CD4-positive, alpha-beta T cell treated with Interleukin-4 for 1 hour (primary cell): ENCODE results near the gene HPS5.
A peak's percentile ranks its signal among the peaks of the same experiment; 100 is the strongest.
"Not testable (repeated sequence)": the region's sequence is repeated elsewhere in the genome, so short reads cannot be mapped to it uniquely, and the experiment has no call there.

Experiments
- DNase-seq, 2 donors: peaks; one replicate each; pipeline ENCODE4 v3.0.0-alpha.2; 2020 to 2022

The HPS5 gene

GRCh38 chr11:18270102-18270501 lies 51.8 kb downstream of the HPS5 start:
- DNase-seq = no peak

- not testable (repeated sequence) for DNase-seq
These were observed 52.7 kb downstream of the HPS5 start for GRCh38 chr11:18269252-18269651.

- not testable (repeated sequence) for DNase-seq
These were observed 54.4 kb downstream of the HPS5 start for GRCh38 chr11:18267335-18268133.

- DNase-seq = no peak
These were observed 56.0 kb downstream of the HPS5 start, which contains the start of gene SAA1 for GRCh38 chr11:18265949-18266348. Gene SAA1 (plus strand): TSS chr11:18266264. CDS start chr11:18266888, 624 bp downstream.

GRCh38 chr11:18264677-18265555 lies 57.0 kb downstream of the HPS5 start:
- DNase-seq = no peak

- no peak for DNase-seq
These were observed 57.9 kb downstream of the HPS5 start for GRCh38 chr11:18264035-18264434.

- DNase-seq = not testable (repeated sequence)
These were observed 59.1 kb downstream of the HPS5 start for GRCh38 chr11:18262681-18263350.

GRCh38 chr11:18261721-18262120 lies 60.2 kb downstream of the HPS5 start:
- no peak for DNase-seq

GRCh38 chr11:18259259-18259658 lies 62.7 kb downstream of the HPS5 start:
- no peak for DNase-seq

- DNase-seq = no peak
These were observed 67.1 kb downstream of the HPS5 start for GRCh38 chr11:18254781-18255361.

- DNase-seq = no peak
These were observed 68.1 kb downstream of the HPS5 start for GRCh38 chr11:18253778-18254338.

- DNase-seq = no peak
These were observed 68.7 kb downstream of the HPS5 start for GRCh38 chr11:18253233-18253632.

GRCh38 chr11:18248561-18248960 lies 73.4 kb downstream of the HPS5 start, which contains the start of gene SAA2:
Gene SAA2 (minus strand): TSS chr11:18248668. CDS start chr11:18248011, 657 bp downstream.
- no peak for DNase-seq

GRCh38 chr11:18247191-18247581 lies 74.8 kb downstream of the HPS5 start:
- not testable (repeated sequence) for DNase-seq

GRCh38 chr11:18246379-18247190 lies 75.4 kb downstream of the HPS5 start:
- peak in 1 of 2 donors; percentile 51 for DNase-seq

- no peak for DNase-seq
These were observed 76.5 kb downstream of the HPS5 start for GRCh38 chr11:18245396-18245795.

GRCh38 chr11:18243783-18244362 lies 78.1 kb downstream of the HPS5 start:
- DNase-seq = peak; percentile 68 to 84

- no peak for DNase-seq
These were observed 82.3 kb downstream of the HPS5 start for GRCh38 chr11:18239655-18240054.

- DNase-seq = no peak
These were observed 85.1 kb downstream of the HPS5 start, which contains the start of gene SAA4 for GRCh38 chr11:18236664-18237356. Gene SAA4 (minus strand): TSS chr11:18236802. CDS start chr11:18235926, 876 bp downstream.
